B cell (primary cell): Measurements from ENCODE around the gene FOXO3. TPM values are rescaled to one million over a fixed set of nuclear protein-coding genes. Genes with fewer than 3 reads are reported as not detected.

Experiments
- ATAC-seq: fragments of 200-7000 bp; cut with Tn5 transposase; one replicate; pipeline ENCODE4 v1.10.0; 2021; ENCODE audit warnings: low read depth, mild to moderate bottlenecking, moderate number of reproducible peaks, moderate library complexity
- CTCF ChIA-PET: fragments of 350-600 bp; sonication (Branson Sonifier 250); formaldehyde crosslinking; loops from one replicate; lab custom pipeline; 2021; ENCODE audit warnings: antibody characterized with exemption, inconsistent platforms; lab: Charles Lee
- POLR2A ChIA-PET: fragments of 350-600 bp; sonication (Branson Sonifier 250); formaldehyde crosslinking; loops from one replicate; lab custom pipeline; 2021; ENCODE audit warnings: antibody characterized with exemption; lab: Charles Lee
- DNase-seq: peaks from one replicate; pipeline ENCODE4 v3.0.0; 2013
- H2AFZ ChIP-seq: 2 replicates; pipeline ENCODE4 v1.6.1; 2012; ENCODE audit warnings: mild to moderate bottlenecking, low read depth, low read length; ENCODE audit not compliant: insufficient read depth, poor library complexity, severe bottlenecking
- H3K27ac ChIP-seq, 2 donors: 1 replicate in 1 of 2; 2 replicates in 1 of 2; pipeline ENCODE4 v1.5.1; 2012 to 2013; ENCODE audit warnings: low read length in 2 of 2, mild to moderate bottlenecking in 2 of 2, moderate library complexity in 1 of 2
- H3K27me3 ChIP-seq, 4 experiments: fragments of 200-600 bp in 1 of 4; sonication (generic) in 1 of 4; replicated peaks in 1 of 4; 1 replicate in 2 of 4; 2 replicates in 2 of 4; pipeline versions ENCODE4 v1.6.1 to v1.7.0; 2013 to 2016; ENCODE audit warnings: low read length in 3 of 4, mild to moderate bottlenecking in 2 of 4, mixed read lengths in 1 of 4, moderate library complexity in 1 of 4; ENCODE audit not compliant: insufficient read depth in 4 of 4, control insufficient read depth in 3 of 4; ENCODE audit errors: control extremely low read depth in 1 of 4
- H3K36me3 ChIP-seq, 2 experiments: replicated peaks in 1 of 2; 1 replicate in 1 of 2; 2 replicates in 1 of 2; pipeline versions ENCODE4 v1.6.1 to v1.7.1; 2013; ENCODE audit warnings: low read length in 1 of 2; ENCODE audit not compliant: insufficient read depth in 2 of 2, control insufficient read depth in 1 of 2; ENCODE audit errors: control extremely low read depth in 1 of 2, extremely low read depth in 1 of 2
- H3K4me1 ChIP-seq, 2 donors: fragments of 200-600 bp in 1 of 2; sonication (generic) in 1 of 2; 1 replicate in 1 of 2; 2 replicates in 1 of 2; pipeline versions ENCODE4 v1.5.1 to v1.6.1; 2013 to 2017; ENCODE audit warnings: low read length in 2 of 2; ENCODE audit not compliant: control insufficient read depth in 2 of 2, insufficient read depth in 2 of 2
- H3K4me2 ChIP-seq: replicated peaks from 2 replicates; pipeline ENCODE3; 2012; ENCODE audit warnings: mild to moderate bottlenecking, low read depth, low read length; ENCODE audit not compliant: poor library complexity, severe bottlenecking
- H3K4me3 ChIP-seq, 5 experiments: fragments of 200-600 bp in 1 of 5; sonication (generic) in 1 of 5; 1 replicate in 3 of 5; 2 replicates in 2 of 5; pipeline versions ENCODE4 v1.5.1 to v1.7.0; 2011 to 2016; ENCODE audit warnings: low read length in 4 of 5, mild to moderate bottlenecking in 4 of 5, low read depth in 2 of 5, control low read depth in 1 of 5, moderate library complexity in 1 of 5; ENCODE audit not compliant: insufficient read depth in 1 of 5; ENCODE audit errors: control extremely low read depth in 1 of 5, extremely low read depth in 1 of 5
- H3K79me2 ChIP-seq: fragments of 200-600 bp; sonication (generic); one replicate; pipeline ENCODE4 v1.6.0; 2016; ENCODE audit warnings: low read length; ENCODE audit not compliant: control insufficient read depth, insufficient read depth
- H3K9ac ChIP-seq: fragments of 200-600 bp; sonication (generic); 2 replicates; pipeline ENCODE4 v1.6.1; 2017; ENCODE audit warnings: mild to moderate bottlenecking, low read length, moderate library complexity
- H3K9me3 ChIP-seq, 3 donors: one replicate each; pipeline versions ENCODE4 v1.6.1 to v1.7.1; 2013; ENCODE audit warnings: low read length in 2 of 3; ENCODE audit not compliant: control insufficient read depth in 2 of 3, insufficient read depth in 1 of 3; ENCODE audit errors: control extremely low read depth in 1 of 3
- H4K20me1 ChIP-seq: 2 replicates; pipeline ENCODE4 v1.6.0; 2012; ENCODE audit warnings: mild to moderate bottlenecking, low read length; ENCODE audit not compliant: insufficient read depth, control insufficient read depth, poor library complexity, severe bottlenecking
- H3K27ac Mint-ChIP-seq: one replicate; pipeline ENCODE4 v1.8.0; 2021; ENCODE audit warnings: mixed read lengths
- H3K27me3 Mint-ChIP-seq: one replicate; pipeline ENCODE4 v1.8.0; 2021; ENCODE audit warnings: mixed read lengths
- H3K4me1 Mint-ChIP-seq: one replicate; pipeline ENCODE4 v1.8.0; 2021; ENCODE audit warnings: mixed read lengths
- H3K4me3 Mint-ChIP-seq: one replicate; pipeline ENCODE4 v1.8.0; 2021; ENCODE audit warnings: mixed read lengths
- H3K9me3 Mint-ChIP-seq: one replicate; pipeline ENCODE4 v1.8.0; 2022; ENCODE audit warnings: mixed read lengths; ENCODE audit not compliant: insufficient read depth
- CTCF ChIP-seq: fragments of 200-600 bp; IDR thresholded peaks from one replicate; pipeline ENCODE4 v1.8.0; 2022; ENCODE audit warnings: antibody characterized with exemption, mild to moderate bottlenecking
- EZH2 ChIP-seq: IDR thresholded peaks from 2 replicates; pipeline ENCODE4 v1.6.1; 2012; ENCODE audit warnings: borderline replicate concordance, low read depth, mild to moderate bottlenecking, moderate library complexity, low read length; ENCODE audit not compliant: insufficient read depth, poor library complexity, severe bottlenecking
- WGBS: methylation state at CpG from one replicate; pipeline ENCODE4 v1.1.5; 2013; ENCODE audit warnings: missing lambda C conversion rate; ENCODE audit not compliant: insufficient coverage; 5-methylcytosine and 5-hydroxymethylcytosine counted together
- intact Hi-C: fragments of 100-400 bp; cut with micrococcal nuclease; formaldehyde crosslinking; loops from one replicate; pipeline ENCODE4 v1.10.0; 2022
- polyA plus RNA-seq: library from polyadenylated mRNA; depleted of rRNA; stranded (reverse); fragments of >200 nt; gene quantifications from 2 replicates; pipeline ENCODE4 v1.2.3, GENCODE V29; 2012
- total RNA-seq, 2 donors: library from RNA; stranded (reverse); fragments of 120-200 nt in 1 of 2; gene quantifications; 1 replicate in 1 of 2; 2 replicates in 1 of 2; pipeline versions ENCODE4 v1.2.3 to v1.2.4, GENCODE V29; 2013 to 2022

Gene FOXO3
- total and polyA plus RNA-seq, 2 donors (not counting 1 experiment from before 2014, with no cell fraction given), result 6.0 to 16.9 TPM

DNA sequence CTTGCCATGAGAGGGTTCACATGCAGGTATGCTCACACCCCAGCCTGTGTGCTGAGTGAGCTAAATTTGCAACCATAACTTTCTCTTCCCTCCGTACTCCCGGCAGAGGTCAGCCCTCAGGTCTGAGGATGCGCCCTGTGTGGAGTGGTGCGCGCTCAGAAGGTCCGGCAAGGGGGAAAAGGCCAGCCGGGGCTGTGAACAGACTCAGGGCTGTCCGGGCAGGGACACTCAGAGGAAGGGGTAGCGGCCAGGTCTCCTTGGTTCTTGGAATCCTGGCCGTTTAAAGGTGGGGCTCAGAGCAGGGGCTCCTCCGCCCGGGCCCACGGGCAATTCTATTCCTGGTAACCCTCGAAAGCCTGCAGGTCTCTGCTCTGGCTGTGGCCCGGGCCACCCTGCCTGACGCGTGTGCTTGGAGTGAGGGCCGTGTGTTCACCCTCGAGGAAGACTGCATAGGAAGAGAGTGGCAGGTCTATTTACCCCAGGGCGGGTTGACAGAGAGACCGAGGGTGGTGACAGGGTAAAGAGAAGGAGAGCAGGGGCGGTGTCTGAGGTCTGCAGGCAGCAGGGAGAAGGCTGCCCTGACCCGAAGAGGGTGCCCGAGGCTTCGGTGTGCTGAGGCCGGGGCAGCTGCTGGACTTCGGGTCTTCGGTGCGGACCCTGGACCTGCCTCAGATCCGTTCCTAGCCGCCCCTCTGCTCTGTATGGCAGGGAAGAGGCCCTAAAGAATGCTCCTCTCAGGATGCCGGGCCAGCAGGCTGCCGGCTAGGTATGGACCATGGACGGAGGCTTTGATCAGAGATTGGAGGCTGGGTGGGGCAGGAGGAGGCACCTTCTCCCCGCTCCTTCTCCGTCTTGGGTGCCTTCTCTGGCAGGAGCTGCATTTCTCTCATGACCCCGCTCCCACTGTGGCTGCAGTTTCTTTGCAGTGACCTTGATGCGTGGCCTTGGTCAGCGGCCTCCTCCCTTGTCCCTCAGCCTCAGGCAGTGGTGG, 156.4 kb downstream of the FOXO3 start:
- H3K4me1 Mint-ChIP-seq, result no peaks in the 10 kb centered on the region
- Histone ChIP-seq H4K20me1 (no peaks in the 10 kb centered on the region), H2AFZ (no peak overlapping the region), H3K79me2 (no peaks in the 10 kb centered on the region), H3K9me3 (peaks cover 0 to 3% (median 0%) of the 10 kb centered on the region in 3 donors), H3K4me1 (no peaks in the 10 kb centered on the region), H3K27me3 (no peaks in the 10 kb centered on the region), H3K4me2 (no peak overlapping the region), H3K9ac (no peak overlapping the region), H3K27ac (no peak overlapping the region), H3K4me3 (no peak overlapping the region), H3K36me3 (no peaks in the 10 kb centered on the region)
- ATAC-seq (no peak), DNase-seq (no peak)
- WGBS, result 95% methylated on average over 39 of the region's 39 CpGs
- no peak for TF ChIP-seq EZH2
- no peak for TF ChIP-seq CTCF
- ChIA-PET POLR2A (no interaction called here), CTCF (no interaction called here)
- intact Hi-C loops, result no loop called here
- no peak overlapping the region for H3K4me3 Mint-ChIP-seq
- H3K27ac Mint-ChIP-seq, result no peak overlapping the region
- no peaks in the 10 kb centered on the region for H3K9me3 Mint-ChIP-seq
- H3K27me3 Mint-ChIP-seq, result peaks cover 27% of the 10 kb centered on the region

- POLR2A ChIA-PET, result no interaction called here
Measured at GRCh38 chr6:108719477-108719876, 158.8 kb downstream of the FOXO3 start.

More at GRCh38 chr6:108719477-108719876, 158.8 kb downstream of the FOXO3 start:
- Histone ChIP-seq H3K79me2 (no peaks in the 10 kb centered on the region), H3K4me2 (no peak overlapping the region), H3K9me3 (peaks cover 0 to 11% (median 8%) of the 10 kb centered on the region in 3 donors), H3K4me1 (no peaks in the 10 kb centered on the region), H3K27ac (no peak overlapping the region), H3K36me3 (no peaks in the 10 kb centered on the region), H3K9ac (no peak overlapping the region), H3K27me3 (no peaks in the 10 kb centered on the region), H4K20me1 (no peaks in the 10 kb centered on the region), H3K4me3 (no peak overlapping the region), H2AFZ (no peak overlapping the region)
- DNase-seq (no peak), ATAC-seq (no peak)
- WGBS, result 83% methylated on average over 3 of the region's 3 CpGs
- no peak overlapping the region for H3K27ac Mint-ChIP-seq
- TF ChIP-seq EZH2 (no peak), CTCF (no peak)
- H3K4me3 Mint-ChIP-seq, result no peak overlapping the region
- peaks cover 25% of the 10 kb centered on the region for H3K27me3 Mint-ChIP-seq
- peaks cover 4% of the 10 kb centered on the region for H3K9me3 Mint-ChIP-seq
- intact Hi-C loops, result no loop called here
- no peaks in the 10 kb centered on the region for H3K4me1 Mint-ChIP-seq
- CTCF ChIA-PET, result no interaction called here
